MM.1S (cell line): Measurements from ENCODE around the gene ATP5F1E.
A peak's percentile ranks its signal among the peaks of the same experiment; 100 is the strongest.

Experiments used
- DNase-seq: peaks from one replicate; pipeline ENCODE4 v3.0.0-alpha.2; 2015
- H2AFZ ChIP-seq: fragments of 300-600 bp; sonication (generic); 2 replicates; pipeline ENCODE4 v1.6.0; 2016; ENCODE audit warnings: antibody characterized with exemption, low read length
- H3F3A ChIP-seq: fragments of 300-600 bp; sonication (generic); 2 replicates; pipeline ENCODE4 v1.6.1; 2016; ENCODE audit warnings: mild to moderate bottlenecking, antibody characterized with exemption, low read length, moderate library complexity, mixed read lengths; ENCODE audit not compliant: insufficient read depth
- H3K27ac ChIP-seq: fragments of 300-600 bp; sonication (generic); 2 replicates; pipeline ENCODE4 v1.5.1; 2016; ENCODE audit warnings: mild to moderate bottlenecking, low read length
- H3K27me3 ChIP-seq: fragments of 300-600 bp; sonication (generic); replicated peaks from 2 replicates; pipeline ENCODE4 v1.6.0; 2016; ENCODE audit warnings: low read length; ENCODE audit not compliant: insufficient read depth
- H3K36me3 ChIP-seq: fragments of 300-600 bp; sonication (generic); replicated peaks from 2 replicates; pipeline ENCODE4 v1.6.1; 2016; ENCODE audit warnings: mild to moderate bottlenecking, low read length, mixed read lengths; ENCODE audit not compliant: insufficient read depth
- H3K4me1 ChIP-seq: fragments of 300-600 bp; sonication (generic); 2 replicates; pipeline ENCODE4 v1.6.1; 2016; ENCODE audit warnings: low read length, mixed read lengths
- H3K4me2 ChIP-seq: fragments of 300-600 bp; sonication (generic); 2 replicates; pipeline ENCODE4 v1.6.0; 2016; ENCODE audit warnings: low read depth, low read length
- H3K4me3 ChIP-seq: fragments of 300-600 bp; sonication (generic); 2 replicates; pipeline ENCODE4 v1.5.1; 2016; ENCODE audit warnings: low read length, mixed read lengths
- H3K79me2 ChIP-seq: fragments of 300-600 bp; sonication (generic); 2 replicates; pipeline ENCODE4 v1.6.1; 2016; ENCODE audit warnings: mixed run types, low read length, mixed read lengths
- H3K9ac ChIP-seq: fragments of 300-600 bp; sonication (generic); 2 replicates; pipeline ENCODE4 v1.6.1; 2016; ENCODE audit warnings: low read length, mixed read lengths
- H3K9me2 ChIP-seq: fragments of 300-600 bp; sonication (generic); replicated peaks from 2 replicates; pipeline ENCODE4 v1.6.1; 2016; ENCODE audit warnings: mild to moderate bottlenecking, low read length, mixed read lengths; ENCODE audit not compliant: insufficient read depth
- H3K9me3 ChIP-seq: fragments of 300-600 bp; sonication (generic); replicated peaks from 2 replicates; pipeline ENCODE4 v1.6.1; 2016; ENCODE audit warnings: mild to moderate bottlenecking, low read length, mixed read lengths; ENCODE audit not compliant: insufficient read depth
- H4K20me1 ChIP-seq: fragments of 300-600 bp; sonication (generic); 2 replicates; pipeline ENCODE4 v1.6.1; 2016; ENCODE audit warnings: mild to moderate bottlenecking, low read length, moderate library complexity, mixed read lengths; ENCODE audit not compliant: insufficient read depth
- EZH2 ChIP-seq: fragments of 300-600 bp; sonication (generic); optimal IDR thresholded peaks from 2 replicates; pipeline ENCODE3; 2017; ENCODE audit warnings: low read depth, mild to moderate bottlenecking, antibody characterized with exemption, low read length, mixed read lengths
- EZH2phosphoT487 ChIP-seq: fragments of 300-600 bp; sonication (generic); IDR thresholded peaks from 2 replicates; pipeline ENCODE4 v1.6.1; 2018; ENCODE audit warnings: antibody characterized with exemption, low read length
- TF ChIP-seq, protein P1 (sequence below): fragments of 300-600 bp; sonication (generic); IDR thresholded peaks from 2 replicates; pipeline ENCODE4 v1.5.1; 2016; ENCODE audit warnings: antibody characterized with exemption, low read length, mixed read lengths

ATP5F1E gene

DNA sequence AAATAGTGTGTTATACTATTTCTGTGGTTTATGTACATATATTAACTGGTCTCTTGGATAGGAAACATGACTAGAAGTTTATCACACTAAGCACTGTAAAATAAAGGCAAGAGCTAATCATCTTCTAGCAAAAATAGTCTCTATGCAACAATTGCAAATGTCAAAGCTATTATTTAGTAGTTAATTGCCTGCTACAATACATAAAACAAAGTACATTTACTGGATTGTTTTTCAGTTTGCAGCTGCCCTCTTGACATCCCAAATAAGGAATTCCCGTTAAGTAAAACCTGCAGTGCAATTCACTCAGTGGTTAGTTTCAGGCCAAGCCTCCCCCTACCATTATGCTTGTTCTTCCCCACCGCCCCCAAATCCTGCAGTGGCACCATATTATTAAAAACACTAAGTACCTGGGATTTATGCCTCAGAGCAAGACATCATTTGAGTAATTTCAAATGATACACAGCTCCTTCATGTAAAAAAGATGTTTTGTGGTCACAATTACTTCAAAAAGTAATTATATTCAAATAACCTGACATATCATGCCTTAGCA, 1.6 kb upstream of the ATP5F1E start:
- H3K9me2 ChIP-seq, result no peaks in the 10 kb centered on the region
- H3K4me3 ChIP-seq, result no peak overlapping the region
- H2AFZ ChIP-seq, result no peak overlapping the region
- H3K4me1 ChIP-seq, result peaks cover 30% of the 10 kb centered on the region
- peaks cover 18% of the 10 kb centered on the region for H3K36me3 ChIP-seq
- no peak for DNase-seq
- no peak for TF ChIP-seq EZH2
- TF ChIP-seq, protein P1, sequence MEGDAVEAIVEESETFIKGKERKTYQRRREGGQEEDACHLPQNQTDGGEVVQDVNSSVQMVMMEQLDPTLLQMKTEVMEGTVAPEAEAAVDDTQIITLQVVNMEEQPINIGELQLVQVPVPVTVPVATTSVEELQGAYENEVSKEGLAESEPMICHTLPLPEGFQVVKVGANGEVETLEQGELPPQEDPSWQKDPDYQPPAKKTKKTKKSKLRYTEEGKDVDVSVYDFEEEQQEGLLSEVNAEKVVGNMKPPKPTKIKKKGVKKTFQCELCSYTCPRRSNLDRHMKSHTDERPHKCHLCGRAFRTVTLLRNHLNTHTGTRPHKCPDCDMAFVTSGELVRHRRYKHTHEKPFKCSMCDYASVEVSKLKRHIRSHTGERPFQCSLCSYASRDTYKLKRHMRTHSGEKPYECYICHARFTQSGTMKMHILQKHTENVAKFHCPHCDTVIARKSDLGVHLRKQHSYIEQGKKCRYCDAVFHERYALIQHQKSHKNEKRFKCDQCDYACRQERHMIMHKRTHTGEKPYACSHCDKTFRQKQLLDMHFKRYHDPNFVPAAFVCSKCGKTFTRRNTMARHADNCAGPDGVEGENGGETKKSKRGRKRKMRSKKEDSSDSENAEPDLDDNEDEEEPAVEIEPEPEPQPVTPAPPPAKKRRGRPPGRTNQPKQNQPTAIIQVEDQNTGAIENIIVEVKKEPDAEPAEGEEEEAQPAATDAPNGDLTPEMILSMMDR, result no peak
- no peak for TF ChIP-seq EZH2phosphoT487
- H3K4me2 ChIP-seq, result 0 out of 2 replicates have a peak overlapping the region, but pooled peaks have one; percentile 98
- H3F3A ChIP-seq, result peaks cover 19% of the 10 kb centered on the region
- no peak overlapping the region for H3K9ac ChIP-seq
- no peaks in the 10 kb centered on the region for H3K27me3 ChIP-seq
- H3K9me3 ChIP-seq, result no peaks in the 10 kb centered on the region
- peaks cover 68% of the 10 kb centered on the region for H3K79me2 ChIP-seq
- H4K20me1 ChIP-seq, result no peaks in the 10 kb centered on the region
- H3K27ac ChIP-seq, result no peak overlapping the region

DNA sequence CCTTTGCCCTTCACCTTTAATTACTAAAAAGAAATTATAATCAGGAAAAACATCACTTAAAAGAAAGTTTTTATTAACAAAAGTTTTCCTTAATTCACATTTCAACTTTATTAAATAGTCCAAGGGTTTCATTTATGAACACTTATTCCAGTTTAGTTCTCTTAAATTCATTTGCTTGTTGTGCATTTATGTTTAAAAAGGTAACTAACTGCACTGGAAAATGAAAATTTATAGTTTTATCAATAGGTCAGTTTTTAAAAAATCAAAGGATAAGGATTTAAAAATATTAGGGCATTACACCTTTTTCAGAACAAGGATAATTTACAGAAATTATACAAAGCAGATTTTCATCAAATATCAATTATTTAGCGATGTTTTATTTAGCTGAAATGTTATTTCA, 958 bp upstream of the ATP5F1E start:
- H3K79me2 ChIP-seq, result peaks cover 68% of the 10 kb centered on the region
- H3K9me2 ChIP-seq, result no peaks in the 10 kb centered on the region
- no peaks in the 10 kb centered on the region for H3K27me3 ChIP-seq
- peak overlapping the region; percentile 61; the same call in 1 of the 2 replicates for H2AFZ ChIP-seq
- DNase-seq, result no peak
- peak overlapping the region; percentile 98 for H3K4me2 ChIP-seq
- peaks cover 18% of the 10 kb centered on the region for H3K36me3 ChIP-seq
- peaks cover 31% of the 10 kb centered on the region for H3K4me1 ChIP-seq
- TF ChIP-seq, protein P1, result no peak
- TF ChIP-seq EZH2phosphoT487 (no peak), EZH2 (no peak)
- peak overlapping the region; percentile 98 for H3K4me3 ChIP-seq
- H3K9me3 ChIP-seq, result no peaks in the 10 kb centered on the region
- H3K9ac ChIP-seq, result peak overlapping the region; percentile 72; the same call in 1 of the 2 replicates
- peaks cover 19% of the 10 kb centered on the region for H3F3A ChIP-seq
- peak overlapping the region; percentile 63; the same call in 1 of the 2 replicates for H3K27ac ChIP-seq
- peaks cover 4% of the 10 kb centered on the region for H4K20me1 ChIP-seq

DNA sequence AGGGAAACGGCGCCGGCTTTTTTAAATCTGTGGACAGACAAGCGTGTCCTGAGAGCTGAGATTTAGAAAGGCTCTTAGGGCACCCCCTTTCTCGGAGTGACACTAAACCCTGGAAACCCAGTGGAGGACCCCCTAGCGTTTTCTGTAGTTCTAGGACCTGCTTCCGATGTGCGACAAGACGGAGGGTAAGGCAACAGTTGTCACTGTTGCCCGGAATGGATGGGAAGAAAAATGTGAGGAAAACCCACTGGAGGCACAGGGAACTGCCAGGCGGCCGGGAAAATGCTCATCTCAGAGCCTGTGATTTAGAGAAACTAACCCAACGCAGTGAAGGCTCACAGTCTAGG, 551 bp upstream of the ATP5F1E start:
- Histone ChIP-seq H3K9me3 (no peaks in the 10 kb centered on the region), H3K79me2 (peaks cover 68% of the 10 kb centered on the region), H3K4me2 (peak overlapping the region; percentile 98), H3K27ac (peak overlapping the region; percentile 63; the same call in 1 of the 2 replicates), H3K4me1 (peaks cover 31% of the 10 kb centered on the region), H3K9ac (peak overlapping the region; percentile 72), H4K20me1 (peaks cover 8% of the 10 kb centered on the region), H3K4me3 (peak overlapping the region; percentile 98), H3K9me2 (no peaks in the 10 kb centered on the region), H3K36me3 (peaks cover 16% of the 10 kb centered on the region), H3F3A (peaks cover 19% of the 10 kb centered on the region), H3K27me3 (no peaks in the 10 kb centered on the region), H2AFZ (peak overlapping the region; percentile 61)
- no peak for DNase-seq
- TF ChIP-seq EZH2phosphoT487, result no peak
- no peak for TF ChIP-seq EZH2
- TF ChIP-seq, protein P1, result no peak; the same call in 1 of the 2 replicates
